ENCODE measurements around the gene DAW1. TPM values are rescaled to one million over a fixed set of nuclear protein-coding genes. Genes with fewer than 3 reads are reported as not detected.
"Not testable (repeated sequence)": the region's sequence is repeated elsewhere in the genome, so short reads cannot be mapped to it uniquely, and the experiment has no call there.

DAW1 gene, protein sequence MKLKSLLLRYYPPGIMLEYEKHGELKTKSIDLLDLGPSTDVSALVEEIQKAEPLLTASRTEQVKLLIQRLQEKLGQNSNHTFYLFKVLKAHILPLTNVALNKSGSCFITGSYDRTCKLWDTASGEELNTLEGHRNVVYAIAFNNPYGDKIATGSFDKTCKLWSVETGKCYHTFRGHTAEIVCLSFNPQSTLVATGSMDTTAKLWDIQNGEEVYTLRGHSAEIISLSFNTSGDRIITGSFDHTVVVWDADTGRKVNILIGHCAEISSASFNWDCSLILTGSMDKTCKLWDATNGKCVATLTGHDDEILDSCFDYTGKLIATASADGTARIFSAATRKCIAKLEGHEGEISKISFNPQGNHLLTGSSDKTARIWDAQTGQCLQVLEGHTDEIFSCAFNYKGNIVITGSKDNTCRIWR
- 0.10 TPM in 1 of 2 replicates, not detected in the other for total RNA-seq (2014; rRNA removed; shearing (Covaris generic))

DNA sequence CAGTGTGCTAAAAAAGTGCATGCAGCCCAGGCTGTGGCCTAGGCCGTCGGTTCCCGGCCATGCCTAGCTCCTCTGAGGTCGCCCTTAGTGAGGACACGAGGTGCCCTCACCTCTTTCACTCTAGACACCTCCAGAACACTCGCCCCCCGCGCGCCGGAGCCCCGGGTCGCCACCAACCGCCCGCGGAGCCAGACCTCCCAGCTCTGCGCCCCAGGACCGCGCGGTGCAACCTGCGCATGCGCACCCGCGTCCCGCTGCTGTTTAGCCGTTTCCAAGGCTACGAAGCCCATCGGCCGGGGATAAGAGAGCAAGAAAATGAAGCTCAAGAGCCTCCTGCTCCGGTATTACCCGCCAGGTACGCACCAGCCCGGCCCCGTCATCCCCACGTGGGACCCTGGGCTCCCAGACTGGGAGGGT is at the start of gene DAW1:
Gene DAW1 (plus strand): TSS at position 257 of the 417 bp plus-strand sequence. CDS start 59 bp downstream, at position 316.
- Histone ChIP-seq H3K27me3 (ENCODE audit: control insufficient read depth, insufficient read depth, low read length) (no peaks in the 10 kb centered on the region), H3K36me3 (replicated peaks; ENCODE audit: control insufficient read depth, insufficient read depth, low read length) (no peaks in the 10 kb centered on the region), H3K4me3 (ENCODE audit: insufficient read depth, low read depth, low read length) (peak within 1 kb of the TSS; percentile 52)
- DNase-seq = peak; percentile 86

DNA sequence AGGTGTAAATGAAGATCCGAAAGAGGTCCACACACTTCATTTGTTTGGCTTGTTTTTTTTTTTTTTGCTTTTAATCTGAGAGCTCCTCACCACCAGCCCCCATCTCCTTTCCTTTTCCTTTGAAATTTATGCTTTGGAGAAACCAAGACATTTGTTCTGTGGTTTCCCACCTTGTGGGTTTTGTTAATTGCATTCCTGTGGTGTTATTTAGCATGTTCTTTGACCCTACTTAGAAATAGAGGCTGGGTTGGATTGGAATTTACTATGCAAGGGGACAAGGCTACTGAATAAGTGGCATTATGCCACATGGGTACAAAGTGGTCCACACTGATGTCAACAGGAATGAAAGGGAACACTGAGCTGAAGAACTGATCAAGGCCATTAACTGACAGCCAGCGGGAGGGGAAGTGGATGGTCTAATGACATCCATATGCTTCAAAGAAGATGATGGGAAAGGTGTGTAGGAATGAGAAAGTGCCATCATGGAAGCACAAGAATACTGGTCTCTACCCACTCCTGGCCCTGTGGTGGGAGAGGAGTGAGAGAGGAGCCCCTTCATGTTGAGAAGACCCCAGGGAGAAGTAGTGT is 48.9 kb upstream of the DAW1 start:
- Histone ChIP-seq H3K27me3 (ENCODE audit: control insufficient read depth, insufficient read depth, low read length) (no peaks in the 10 kb centered on the region), H3K4me3 (ENCODE audit: insufficient read depth, low read depth, low read length) (no peak overlapping the region), H3K36me3 (replicated peaks; ENCODE audit: control insufficient read depth, insufficient read depth, low read length) (no peaks in the 10 kb centered on the region)
- no peak for DNase-seq

GRCh38 chr2:227823922-227824321 is 47.5 kb upstream of the DAW1 start:
- DNase-seq = no peak
- Histone ChIP-seq H3K4me3 (ENCODE audit: insufficient read depth, low read depth, low read length) (no peak overlapping the region), H3K27me3 (ENCODE audit: control insufficient read depth, insufficient read depth, low read length) (no peaks in the 10 kb centered on the region), H3K36me3 (replicated peaks; ENCODE audit: control insufficient read depth, insufficient read depth, low read length) (no peaks in the 10 kb centered on the region)

DNA sequence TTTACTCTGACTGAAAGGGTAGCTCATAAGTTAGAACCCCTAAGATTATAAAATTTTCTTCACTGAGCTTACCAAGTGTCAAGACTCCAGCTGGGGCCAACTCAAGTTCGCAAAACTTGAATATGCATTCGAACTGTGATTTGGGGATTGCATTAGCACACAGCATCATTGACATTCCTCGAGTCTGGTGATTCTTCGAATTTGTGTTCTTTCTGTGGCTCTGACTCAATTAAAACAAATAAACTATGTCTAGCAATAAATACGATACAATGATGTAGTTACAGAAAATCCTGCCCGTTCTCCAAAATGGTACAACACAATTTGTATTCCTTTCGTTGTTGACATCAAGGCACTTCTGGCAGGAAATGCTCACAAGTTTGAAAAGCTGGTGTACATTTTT is 46.7 kb upstream of the DAW1 start:
- Histone ChIP-seq H3K36me3 (replicated peaks; ENCODE audit: control insufficient read depth, insufficient read depth, low read length) (no peaks in the 10 kb centered on the region), H3K4me3 (ENCODE audit: insufficient read depth, low read depth, low read length) (no peak overlapping the region), H3K27me3 (ENCODE audit: control insufficient read depth, insufficient read depth, low read length) (no peaks in the 10 kb centered on the region)
- DNase-seq = no peak

DNA sequence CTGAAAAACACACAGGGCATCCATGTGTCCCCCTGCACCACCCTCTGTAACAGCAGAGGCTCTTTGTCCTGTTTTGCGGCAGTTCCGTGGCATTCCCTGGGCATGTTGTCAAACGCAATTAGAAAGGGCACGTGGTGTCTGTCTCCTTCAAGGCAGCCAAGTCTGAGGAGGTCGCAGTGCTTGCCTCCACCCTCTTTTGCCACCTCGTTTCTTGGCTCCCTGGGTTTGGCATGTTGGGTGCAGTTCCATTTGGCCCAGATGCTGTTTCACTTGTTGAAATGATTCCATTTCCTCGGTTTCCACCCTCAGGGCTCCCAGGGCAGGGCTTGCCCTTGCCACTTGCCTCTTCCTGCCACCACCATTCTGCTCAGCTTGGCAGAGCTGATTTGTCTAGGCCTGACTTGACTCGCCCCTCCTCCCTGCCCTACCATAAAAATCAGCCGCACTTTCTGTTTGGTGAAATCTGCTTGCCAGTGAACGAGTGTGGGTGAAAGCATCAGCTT is 45.4 kb upstream of the DAW1 start:
- H3K36me3 ChIP-seq (replicated peaks; ENCODE audit: control insufficient read depth, insufficient read depth, low read length) = no peaks in the 10 kb centered on the region
- DNase-seq = no peak
- no peaks in the 10 kb centered on the region for H3K27me3 ChIP-seq (ENCODE audit: control insufficient read depth, insufficient read depth, low read length)
- no peak overlapping the region for H3K4me3 ChIP-seq (ENCODE audit: insufficient read depth, low read depth, low read length)

DNA sequence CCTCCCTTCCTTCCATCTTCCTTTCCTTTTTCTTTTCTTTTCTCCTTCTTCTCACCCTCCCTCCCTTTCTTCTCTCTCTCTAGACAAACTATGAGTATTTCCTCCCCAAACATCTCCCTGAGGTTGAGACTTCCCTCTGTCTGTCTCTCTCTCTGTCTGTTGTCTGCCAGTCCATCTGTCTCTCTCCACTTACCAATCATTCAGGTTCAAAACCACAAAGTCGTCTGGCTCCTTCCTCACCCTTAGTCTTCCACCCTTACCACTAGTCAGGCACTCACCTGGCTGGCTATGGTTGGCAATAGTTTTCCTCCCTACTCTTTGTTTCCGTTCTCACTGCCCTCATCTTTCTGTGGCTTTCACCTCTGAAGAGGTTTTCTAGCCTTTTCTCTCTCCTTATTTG is 44.9 kb upstream of the DAW1 start:
- H3K36me3 ChIP-seq (replicated peaks; ENCODE audit: control insufficient read depth, insufficient read depth, low read length) = no peaks in the 10 kb centered on the region
- H3K4me3 ChIP-seq (ENCODE audit: insufficient read depth, low read depth, low read length) = no peak overlapping the region
- H3K27me3 ChIP-seq (ENCODE audit: control insufficient read depth, insufficient read depth, low read length) = no peaks in the 10 kb centered on the region
- DNase-seq = no peak

- DNase-seq = no peak
- no peaks in the 10 kb centered on the region for H3K27me3 ChIP-seq (ENCODE audit: control insufficient read depth, insufficient read depth, low read length)
Observed at GRCh38 chr2:227827143-227827542, 44.3 kb upstream of the DAW1 start.

DNA sequence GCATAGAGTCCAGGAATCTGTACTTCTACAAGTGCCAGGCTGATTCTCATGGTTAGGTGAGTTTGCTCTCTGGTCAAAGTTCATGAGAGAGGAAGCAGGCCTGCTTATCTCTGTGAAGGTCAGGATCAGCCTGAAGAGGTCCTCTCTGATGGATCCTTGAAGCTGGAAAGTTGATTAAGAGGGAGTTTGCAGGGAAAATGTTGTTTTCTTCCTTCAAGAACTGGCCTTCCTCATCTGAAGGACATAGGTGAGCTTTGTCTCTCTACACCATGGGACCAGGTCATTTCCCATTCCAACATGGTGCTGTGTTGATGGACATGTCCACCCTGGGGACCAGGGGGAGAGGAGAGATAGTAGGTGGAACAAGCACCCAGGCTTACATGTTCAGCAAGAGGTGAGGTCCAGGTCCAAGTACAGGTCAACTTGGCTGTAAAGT is 42.9 kb upstream of the DAW1 start:
- Histone ChIP-seq H3K27me3 (ENCODE audit: control insufficient read depth, insufficient read depth, low read length) (no peaks in the 10 kb centered on the region), H3K4me3 (ENCODE audit: insufficient read depth, low read depth, low read length) (no peak overlapping the region), H3K36me3 (replicated peaks; ENCODE audit: control insufficient read depth, insufficient read depth, low read length) (no peaks in the 10 kb centered on the region)
- no peak for DNase-seq

More at GRCh38 chr2:227827143-227827542, 44.3 kb upstream of the DAW1 start:
- Histone ChIP-seq H3K4me3 (ENCODE audit: insufficient read depth, low read depth, low read length) (no peak overlapping the region), H3K36me3 (replicated peaks; ENCODE audit: control insufficient read depth, insufficient read depth, low read length) (no peaks in the 10 kb centered on the region)

- Histone ChIP-seq H3K4me3 (ENCODE audit: insufficient read depth, low read depth, low read length) (no peak overlapping the region), H3K36me3 (replicated peaks; ENCODE audit: control insufficient read depth, insufficient read depth, low read length) (no peaks in the 10 kb centered on the region), H3K27me3 (ENCODE audit: control insufficient read depth, insufficient read depth, low read length) (no peaks in the 10 kb centered on the region)
- DNase-seq = no peak
Observed at GRCh38 chr2:227829337-227829736, 42.1 kb upstream of the DAW1 start.

GRCh38 chr2:227834423-227834822 is 37.0 kb upstream of the DAW1 start:
- no peaks in the 10 kb centered on the region for H3K36me3 ChIP-seq (replicated peaks; ENCODE audit: control insufficient read depth, insufficient read depth, low read length)
- no peak overlapping the region for H3K4me3 ChIP-seq (ENCODE audit: insufficient read depth, low read depth, low read length)
- no peaks in the 10 kb centered on the region for H3K27me3 ChIP-seq (ENCODE audit: control insufficient read depth, insufficient read depth, low read length)
- DNase-seq = no peak

- Histone ChIP-seq H3K27me3 (ENCODE audit: control insufficient read depth, insufficient read depth, low read length) (no peaks in the 10 kb centered on the region), H3K4me3 (ENCODE audit: insufficient read depth, low read depth, low read length) (no peak overlapping the region), H3K36me3 (replicated peaks; ENCODE audit: control insufficient read depth, insufficient read depth, low read length) (no peaks in the 10 kb centered on the region)
- DNase-seq = no peak
Observed at GRCh38 chr2:227834916-227835650, 36.3 kb upstream of the DAW1 start.

GRCh38 chr2:227839339-227840129 is 31.9 kb upstream of the DAW1 start:
- H3K4me3 ChIP-seq (ENCODE audit: insufficient read depth, low read depth, low read length); H3K36me3 ChIP-seq (replicated peaks; ENCODE audit: control insufficient read depth, insufficient read depth, low read length); DNase-seq; H3K27me3 ChIP-seq (ENCODE audit: control insufficient read depth, insufficient read depth, low read length): not testable (repeated sequence)

- no peaks in the 10 kb centered on the region for H3K27me3 ChIP-seq (ENCODE audit: control insufficient read depth, insufficient read depth, low read length)
- no peak for DNase-seq
- H3K4me3 ChIP-seq (ENCODE audit: insufficient read depth, low read depth, low read length) = no peak overlapping the region
- H3K36me3 ChIP-seq (replicated peaks; ENCODE audit: control insufficient read depth, insufficient read depth, low read length) = no peaks in the 10 kb centered on the region
Observed at GRCh38 chr2:227846831-227847230, 24.6 kb upstream of the DAW1 start.

DNA sequence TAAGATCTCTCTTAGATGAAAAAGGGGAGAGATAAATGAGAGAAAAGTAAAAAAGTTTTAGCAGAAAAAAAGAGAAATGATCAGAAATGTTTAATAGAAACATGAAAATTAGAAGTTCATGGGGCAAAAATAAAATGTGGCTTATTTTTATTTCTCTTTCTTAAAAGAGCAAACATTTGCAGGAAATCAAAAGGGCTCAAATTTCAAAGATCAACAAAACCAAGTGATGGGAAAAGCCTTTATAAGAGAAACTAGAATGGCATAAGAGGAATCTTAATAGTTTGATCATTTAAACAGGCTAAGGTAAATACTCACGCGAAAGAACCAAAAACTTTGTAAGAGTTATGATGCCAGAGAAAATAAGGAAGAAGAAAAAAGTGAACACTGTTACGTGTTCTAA is 23.3 kb upstream of the DAW1 start:
- Histone ChIP-seq H3K27me3 (ENCODE audit: control insufficient read depth, insufficient read depth, low read length) (no peaks in the 10 kb centered on the region), H3K36me3 (replicated peaks; ENCODE audit: control insufficient read depth, insufficient read depth, low read length) (no peaks in the 10 kb centered on the region), H3K4me3 (ENCODE audit: insufficient read depth, low read depth, low read length) (no peak overlapping the region)
- no peak for DNase-seq

All from H7 (cell line).